ENCODE results near the gene BUD13.

GRCh38 chr11:116712428-116712827 lies 60.4 kb downstream of the BUD13 start:
- no peak for TF ChIP-seq REST (IDR thresholded peaks at IDR 0.05)
- no peak for TF ChIP-seq CTCF (IDR thresholded peaks at IDR 0.05)
- TF ChIP-seq EP300 (IDR thresholded peaks at IDR 0.05): no peak
- TF ChIP-seq MAFK (IDR thresholded peaks at IDR 0.05; ENCODE audit: partially characterized antibody): no peak
- no peak for TF ChIP-seq JUN (IDR thresholded peaks at IDR 0.05)
- no peak for TF ChIP-seq HDAC2 (IDR thresholded peaks at IDR 0.05)
